Mesenteric fat pad (tissue), 1 donor: ENCODE measurements around the gene YBX1. TPM values are rescaled to one million over a fixed set of nuclear protein-coding genes. Genes with fewer than 3 reads are reported as not detected.

Experiments used
- DNase-seq: peaks from one replicate; pipeline ENCODE4 v3.0.0-alpha.2; 2020; ENCODE audit warnings: low spot score
- total RNA-seq: library from RNA; stranded (reverse); fragmentation: NEBNext Ultra II Directional; extraction: Animal tissue kit (Norgen Biotek cat#: 25700); gene quantifications from one replicate; pipeline ENCODE4 v1.2.1, GENCODE V29; 2021
- donor health status: DM: yes; HTN: yes; CAD: no.

YBX1 gene
- total RNA-seq, 1 donor from 2014 or later: 677 TPM

- peak; percentile 80 for DNase-seq
These were observed 52.2 kb downstream of the YBX1 start for GRCh38 chr1:42734201-42735035.

- peak; percentile 75 for DNase-seq
These were observed 52.8 kb downstream of the YBX1 start for GRCh38 chr1:42735056-42735455.

GRCh38 chr1:42735477-42736105, 53.4 kb downstream of the YBX1 start:
- DNase-seq: peak; percentile 75

- DNase-seq: peak; percentile 81
These were observed 53.9 kb downstream of the YBX1 start for GRCh38 chr1:42736152-42736551.

GRCh38 chr1:42736571-42737200, 54.5 kb downstream of the YBX1 start:
- peak; percentile 47 for DNase-seq

- DNase-seq: peak; percentile 77
These were observed 55.0 kb downstream of the YBX1 start for GRCh38 chr1:42737257-42737656.

- DNase-seq: peak; percentile 82
These were observed 55.9 kb downstream of the YBX1 start for GRCh38 chr1:42737986-42738677.

GRCh38 chr1:42738678-42739226, 56.5 kb downstream of the YBX1 start:
- peak; percentile 85 for DNase-seq

GRCh38 chr1:42739753-42740700, 57.8 kb downstream of the YBX1 start, which contains the start of gene CLDN19:
Gene CLDN19 (minus strand): TSS chr1:42740236. CDS start chr1:42740063, 173 bp downstream.
- peak; percentile 73 for DNase-seq

GRCh38 chr1:42740851-42741580, 58.8 kb downstream of the YBX1 start:
- peak; percentile 82 for DNase-seq

GRCh38 chr1:42741706-42742105, 59.5 kb downstream of the YBX1 start:
- DNase-seq: no peak

- DNase-seq: peak; percentile 85
These were observed 59.9 kb downstream of the YBX1 start for GRCh38 chr1:42742141-42742540.

GRCh38 chr1:42742617-42743316, 60.5 kb downstream of the YBX1 start:
- DNase-seq: peak; percentile 65

GRCh38 chr1:42743317-42744147, 61.3 kb downstream of the YBX1 start:
- peak; percentile 77 for DNase-seq

GRCh38 chr1:42744148-42744413, 61.9 kb downstream of the YBX1 start:
- no peak for DNase-seq

GRCh38 chr1:42745851-42746250, 63.6 kb downstream of the YBX1 start:
- DNase-seq: peak; percentile 43

- DNase-seq: peak; percentile 81
These were observed 64.4 kb downstream of the YBX1 start for GRCh38 chr1:42746436-42747105.
